Renal cortical epithelial cell (primary cell): ENCODE results near the gene NR5A1. TPM values are rescaled to one million over a fixed set of nuclear protein-coding genes. Genes with fewer than 3 reads are reported as not detected.

Experiments
- DNase-seq: peaks from one replicate; pipeline ENCODE4 v3.0.0-alpha.2; 2011; ENCODE audit warnings: low read depth
- total RNA-seq: library from RNA; depleted of rRNA; stranded (reverse); fragments of >200 nt; gene quantifications from 2 replicates; pipeline ENCODE4 v1.2.3, GENCODE V29; 2014

NR5A1 gene
- total RNA-seq, 1 donor from 2014 or later: not detected

- DNase-seq: no peak
These were observed 6.9 kb upstream of the NR5A1 start for GRCh38 chr9:124514125-124514524.

DNA sequence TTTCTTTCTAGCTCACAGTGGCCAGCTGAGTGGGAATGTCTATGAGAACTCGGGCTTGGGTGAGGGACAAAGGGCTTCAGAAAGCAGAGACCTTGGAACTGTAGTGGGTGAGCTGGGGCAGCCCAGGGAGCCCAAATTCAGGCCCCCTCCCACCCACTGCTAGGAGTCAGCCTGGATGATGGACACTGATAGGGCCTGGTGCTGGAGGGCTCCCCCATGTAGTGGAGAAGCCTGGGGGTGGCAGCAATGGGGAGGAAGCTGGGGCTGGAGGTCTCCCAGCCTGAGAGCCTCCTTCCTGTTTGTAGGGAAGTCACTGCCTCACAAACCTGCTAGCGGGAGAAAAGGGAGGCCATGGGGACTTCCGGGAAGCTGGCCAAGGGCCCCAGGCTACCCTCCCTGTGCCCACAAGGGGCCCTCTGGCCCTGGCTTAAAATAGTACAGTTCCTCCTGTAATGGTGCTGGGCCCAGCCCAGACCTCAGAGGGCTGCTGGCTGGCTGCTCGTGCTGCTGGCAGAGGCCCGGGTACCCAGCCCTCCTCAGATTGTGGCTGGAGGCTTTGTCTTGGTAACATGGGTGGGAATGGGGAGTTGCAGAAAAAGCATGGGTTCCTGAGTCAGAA lies 6.3 kb upstream of the NR5A1 start:
- DNase-seq: no peak

DNA sequence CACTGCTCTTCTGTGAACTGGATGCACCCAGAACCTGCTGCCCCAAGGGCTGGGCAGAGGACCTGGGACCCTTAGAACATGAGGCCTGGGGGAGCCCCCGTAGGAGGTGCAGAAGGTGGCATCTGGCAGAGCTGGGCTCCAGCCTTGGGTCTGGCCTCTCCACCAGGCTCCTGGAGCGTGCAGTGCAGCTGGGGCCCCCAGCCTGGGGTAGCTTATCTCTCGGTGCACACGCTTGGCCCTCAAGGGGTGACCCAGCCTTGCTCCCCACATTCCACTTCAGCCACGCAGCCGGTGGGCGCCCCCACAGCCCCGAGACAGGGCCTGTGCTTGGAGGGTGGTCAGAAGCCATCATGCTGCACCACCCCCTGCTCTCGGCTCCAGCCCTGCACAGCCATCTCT lies 5.6 kb upstream of the NR5A1 start:
- no peak for DNase-seq

- DNase-seq: no peak
These were observed 4.9 kb upstream of the NR5A1 start for GRCh38 chr9:124511891-124512805.

- DNase-seq: no peak
These were observed 4.2 kb upstream of the NR5A1 start for GRCh38 chr9:124511426-124511840.

DNA sequence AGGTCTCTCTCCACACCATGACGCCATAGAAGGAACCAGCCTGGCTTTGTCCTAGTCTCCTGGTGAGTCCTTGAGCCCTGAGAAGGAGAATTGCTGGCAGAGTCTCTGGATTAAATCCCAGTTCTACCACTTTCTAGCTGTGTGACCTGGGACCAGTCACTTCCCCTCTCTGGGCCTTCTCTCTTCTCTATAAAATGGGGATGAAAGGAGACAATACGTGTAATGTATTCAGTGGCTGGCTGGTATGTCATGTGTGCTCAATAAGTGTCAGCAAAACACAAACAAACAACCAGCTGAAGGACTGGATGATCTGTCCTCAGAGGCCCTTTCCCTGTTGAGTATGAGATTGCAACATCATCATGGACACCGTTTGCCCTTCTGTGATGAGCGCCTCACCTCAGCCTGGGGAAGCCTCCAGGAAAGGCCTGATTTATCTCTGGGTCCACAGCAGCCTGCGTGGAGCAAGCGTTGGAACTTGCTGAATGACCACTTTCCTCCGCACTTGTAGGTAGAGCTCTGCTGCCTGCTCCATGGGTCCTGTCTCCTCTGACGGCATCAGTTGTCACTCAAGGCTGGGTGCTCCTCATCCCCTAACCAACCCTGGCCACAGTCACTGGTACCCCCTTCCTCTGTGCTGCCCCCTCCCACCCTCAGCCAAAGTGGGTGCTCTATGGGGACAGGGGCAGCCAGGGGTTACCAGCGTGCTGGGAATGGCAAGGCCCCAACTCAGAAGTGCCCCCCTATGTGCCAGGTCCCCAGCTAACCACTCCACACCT lies 3.6 kb upstream of the NR5A1 start:
- peak; percentile 29 for DNase-seq

- no peak for DNase-seq
These were observed 753 bp upstream of the NR5A1 start for GRCh38 chr9:124507880-124508423.

DNA sequence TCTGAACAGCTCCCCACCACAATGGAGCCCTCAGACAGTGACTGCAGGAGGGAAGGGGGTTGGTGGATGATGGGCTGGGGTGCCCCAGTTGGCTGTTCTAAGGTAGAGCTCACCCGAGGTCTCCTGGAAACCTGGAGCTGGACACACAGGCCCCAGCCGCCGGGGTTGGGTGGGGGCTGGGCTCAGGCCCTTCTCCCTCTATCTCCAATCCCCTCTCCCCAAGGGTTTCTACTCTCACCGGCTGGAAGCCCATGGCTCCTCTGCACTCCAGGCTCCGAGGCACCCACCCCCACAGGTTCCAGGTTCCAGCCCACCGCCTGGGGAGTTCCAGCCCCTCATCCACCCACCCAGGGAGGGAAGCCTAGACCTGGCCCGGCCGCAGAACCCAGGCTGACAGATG lies 766 bp downstream of the NR5A1 start:
- no peak for DNase-seq

DNA sequence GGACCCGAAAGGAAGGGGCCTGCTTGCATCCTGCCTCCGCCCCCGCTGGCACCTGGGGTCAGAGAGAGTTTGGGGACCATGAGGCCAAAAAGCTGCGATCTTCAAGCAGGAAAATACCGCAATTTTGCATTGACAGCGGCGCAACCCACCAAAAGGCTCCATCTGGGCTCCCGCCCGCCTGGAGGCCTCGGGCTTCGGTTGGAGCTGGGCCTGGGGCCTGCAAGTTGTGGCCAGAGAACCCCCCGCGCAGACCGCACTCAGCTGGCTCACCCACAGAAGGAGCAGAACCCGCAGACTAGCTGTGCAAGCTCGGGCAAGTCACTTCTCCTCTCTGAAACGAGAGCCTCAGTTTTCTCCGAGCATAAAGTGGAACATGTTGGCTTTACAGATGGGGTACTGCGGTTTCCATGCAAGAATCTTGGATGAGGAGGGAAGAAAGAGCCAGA lies 1.3 kb downstream of the NR5A1 start:
- no peak for DNase-seq

GRCh38 chr9:124505006-124505900 lies 1.9 kb downstream of the NR5A1 start:
- no peak for DNase-seq

DNA sequence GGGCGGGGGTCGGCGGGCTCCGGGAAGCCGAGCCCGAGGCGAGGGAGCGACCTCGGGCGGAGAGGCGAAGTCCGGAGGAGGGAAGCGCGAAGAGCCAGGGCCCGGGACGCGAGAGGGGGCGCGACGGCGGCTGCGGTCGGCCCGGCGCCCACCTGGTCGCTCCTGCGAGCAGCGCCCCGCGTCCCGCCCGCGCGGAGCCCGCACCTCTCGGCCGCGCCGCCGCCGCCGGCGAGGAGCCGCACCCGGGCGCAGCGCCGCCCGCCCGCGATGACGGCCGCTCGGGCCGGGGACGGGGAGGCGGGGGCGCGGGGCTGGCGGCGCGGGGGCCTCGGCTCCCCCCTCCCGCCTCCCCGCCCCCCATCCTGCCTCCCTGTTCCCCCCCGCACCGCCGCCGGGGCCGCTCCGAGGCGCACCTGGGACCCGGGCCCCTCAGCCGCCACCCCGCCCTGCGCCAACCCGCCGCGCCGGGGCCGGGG lies 2.6 kb downstream of the NR5A1 start:
- DNase-seq: no peak

GRCh38 chr9:124503713-124504529 lies 3.3 kb downstream of the NR5A1 start:
- DNase-seq: no peak

DNA sequence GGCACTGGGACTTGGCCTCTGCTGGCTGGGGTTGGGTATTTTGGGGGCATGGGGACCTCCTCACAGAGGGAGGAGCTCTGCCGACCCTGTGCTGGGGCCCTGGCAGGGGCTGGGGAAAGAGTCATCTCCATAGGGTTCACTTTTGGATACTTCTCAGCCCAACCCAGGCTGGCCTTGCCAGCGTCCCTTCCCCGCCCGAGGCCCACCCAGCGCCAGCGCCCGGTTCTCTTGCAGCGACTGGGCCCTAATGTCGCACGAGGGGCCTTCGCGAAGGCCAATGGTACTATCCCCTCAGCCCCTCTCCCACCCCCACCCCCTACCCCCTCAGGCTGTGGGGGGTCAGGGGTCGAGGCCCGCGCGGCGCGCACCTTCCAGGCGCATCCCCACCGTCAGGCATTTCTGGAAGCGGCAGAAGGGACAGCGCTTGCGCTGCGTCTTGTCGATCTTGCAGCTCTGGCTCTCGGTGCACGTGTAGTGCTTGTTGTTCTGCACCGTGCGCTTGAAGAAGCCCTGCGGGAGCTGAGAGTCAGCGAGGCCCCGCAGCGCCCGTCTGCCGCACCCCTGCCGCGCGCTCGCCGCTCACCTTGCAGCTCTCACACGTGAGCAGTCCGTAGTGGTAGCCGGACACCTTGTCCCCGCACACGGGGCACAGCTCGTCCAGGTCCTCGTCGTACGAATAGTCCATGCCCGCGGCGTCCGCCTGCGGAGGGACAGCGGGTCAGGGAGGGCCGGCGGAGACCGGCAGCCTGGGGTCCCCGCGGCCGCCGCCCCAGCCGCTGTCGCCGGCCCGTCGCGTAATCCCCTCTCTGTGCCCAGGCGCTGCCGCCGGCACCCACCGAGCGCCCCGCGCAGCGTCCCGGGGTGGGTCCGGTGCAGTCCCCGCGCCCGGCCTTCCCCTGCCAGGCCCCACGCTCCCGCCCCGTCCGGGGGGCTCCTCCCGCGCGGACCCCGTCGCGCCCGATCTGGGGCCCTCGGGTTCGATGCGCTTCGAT lies 4.2 kb downstream of the NR5A1 start:
- no peak for DNase-seq

GRCh38 chr9:124501771-124502320 lies 5.4 kb downstream of the NR5A1 start:
- no peak for DNase-seq

- no peak for DNase-seq
These were observed 6.2 kb downstream of the NR5A1 start for GRCh38 chr9:124500796-124501611.

GRCh38 chr9:124500028-124500795 lies 7.0 kb downstream of the NR5A1 start:
- DNase-seq: no peak

DNA sequence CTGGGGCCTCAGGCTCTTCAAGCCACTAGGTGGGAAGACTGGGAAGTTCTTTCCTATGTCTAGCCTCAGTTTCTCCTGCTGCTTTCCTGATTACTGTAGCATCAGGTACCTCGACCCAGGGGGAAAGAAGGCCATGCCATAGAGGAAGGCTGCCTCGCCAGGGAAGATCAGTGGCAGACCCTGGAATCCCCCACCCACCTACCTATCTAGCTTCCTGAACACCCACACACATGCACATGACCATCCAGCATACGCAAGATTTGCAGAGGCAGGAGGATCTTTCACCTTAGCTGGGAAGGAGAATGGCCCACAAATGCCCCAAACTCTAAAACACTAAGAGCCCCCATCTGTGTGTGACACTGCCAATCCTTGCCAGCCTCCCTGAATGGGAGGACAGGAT lies 8.0 kb downstream of the NR5A1 start:
- no peak for DNase-seq
